GM19395 (cell line): ENCODE measurements around the gene APBB2.

Experiments used
- ATAC-seq: cut with Tn5 transposase; IDR thresholded peaks from one replicate; pipeline ENCODE4 v1.9.1; 2021; ENCODE audit warnings: mild to moderate bottlenecking, moderate library complexity; ENCODE audit not compliant: unreplicated experiment

The APBB2 gene

GRCh38 chr4:40875507-40876150, 338.7 kb downstream of the APBB2 start:
- peak; percentile 60 for ATAC-seq

GRCh38 chr4:40874901-40875300, 339.4 kb downstream of the APBB2 start:
- ATAC-seq: no peak

- ATAC-seq: no peak
Observed at GRCh38 chr4:40874331-40874730, 340.0 kb downstream of the APBB2 start.

GRCh38 chr4:40871695-40872250, 342.6 kb downstream of the APBB2 start:
- ATAC-seq: no peak

GRCh38 chr4:40870150-40870549, 344.2 kb downstream of the APBB2 start:
- no peak for ATAC-seq

- no peak for ATAC-seq
Observed at GRCh38 chr4:40865696-40866095, 348.6 kb downstream of the APBB2 start.

- ATAC-seq: no peak
Observed at GRCh38 chr4:40864531-40864930, 349.8 kb downstream of the APBB2 start.

- ATAC-seq: no peak
Observed at GRCh38 chr4:40858962-40859361, 355.4 kb downstream of the APBB2 start.

- ATAC-seq: no peak
Observed at GRCh38 chr4:40857956-40858355, 356.4 kb downstream of the APBB2 start.

GRCh38 chr4:40856840-40857362, 357.4 kb downstream of the APBB2 start:
- ATAC-seq: peak; percentile 85

GRCh38 chr4:40856277-40856839, 358.0 kb downstream of the APBB2 start:
- peak; percentile 9 for ATAC-seq

GRCh38 chr4:40850496-40850895, 363.8 kb downstream of the APBB2 start:
- ATAC-seq: no peak

GRCh38 chr4:40848940-40849339, 365.4 kb downstream of the APBB2 start:
- ATAC-seq: no peak

- ATAC-seq: no peak
Observed at GRCh38 chr4:40848251-40848650, 366.1 kb downstream of the APBB2 start.

- ATAC-seq: no peak
Observed at GRCh38 chr4:40846532-40846931, 367.8 kb downstream of the APBB2 start.

GRCh38 chr4:40845154-40845835, 369.0 kb downstream of the APBB2 start:
- no peak for ATAC-seq

- no peak for ATAC-seq
Observed at GRCh38 chr4:40844261-40844660, 370.1 kb downstream of the APBB2 start.

GRCh38 chr4:40843696-40844095, 370.6 kb downstream of the APBB2 start:
- ATAC-seq: no peak

GRCh38 chr4:40842725-40843423, 371.5 kb downstream of the APBB2 start:
- ATAC-seq: no peak

- ATAC-seq: no peak
Observed at GRCh38 chr4:40842318-40842717, 372.0 kb downstream of the APBB2 start.

GRCh38 chr4:40840985-40841571, 373.3 kb downstream of the APBB2 start:
- peak; percentile 76 for ATAC-seq
